GM21447 (cell line): Measurements from ENCODE around the gene BEAN1.

Experiments
- ATAC-seq: cut with Tn5 transposase; IDR thresholded peaks from one replicate; pipeline ENCODE4 v1.9.1; 2021; ENCODE audit not compliant: unreplicated experiment

Gene BEAN1

DNA sequence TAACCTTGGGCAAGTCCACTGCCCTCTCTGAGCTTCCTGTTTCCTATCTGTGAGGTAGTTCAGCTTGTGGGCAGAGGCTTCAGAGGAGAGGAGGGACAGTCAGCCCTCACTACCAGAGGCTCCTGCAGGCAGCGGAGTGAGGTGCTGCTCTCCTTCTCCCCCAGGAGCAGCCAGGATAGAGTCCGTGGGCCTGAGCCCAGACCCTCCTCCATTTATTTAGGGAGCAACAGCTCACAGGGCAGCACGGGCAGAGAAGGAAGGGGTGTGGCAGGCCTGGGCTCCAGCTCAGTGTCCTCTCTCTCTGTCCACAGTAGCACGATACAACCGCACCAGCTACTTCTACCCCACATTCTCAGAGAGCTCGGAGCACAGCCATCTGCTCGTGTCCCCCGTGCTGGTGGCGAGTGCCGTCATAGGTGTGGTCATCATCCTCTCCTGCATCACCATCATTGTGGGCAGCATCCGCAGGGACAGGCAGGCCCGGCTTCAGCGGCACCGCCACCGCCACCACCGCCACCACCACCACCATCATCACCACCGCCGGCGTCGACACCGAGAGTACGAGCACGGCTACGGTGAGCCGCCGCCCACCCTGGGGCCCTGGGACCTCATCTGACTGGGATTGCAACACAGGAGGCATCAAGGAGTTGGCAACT, 42.3 kb downstream of the BEAN1 start:
- no peak for ATAC-seq

DNA sequence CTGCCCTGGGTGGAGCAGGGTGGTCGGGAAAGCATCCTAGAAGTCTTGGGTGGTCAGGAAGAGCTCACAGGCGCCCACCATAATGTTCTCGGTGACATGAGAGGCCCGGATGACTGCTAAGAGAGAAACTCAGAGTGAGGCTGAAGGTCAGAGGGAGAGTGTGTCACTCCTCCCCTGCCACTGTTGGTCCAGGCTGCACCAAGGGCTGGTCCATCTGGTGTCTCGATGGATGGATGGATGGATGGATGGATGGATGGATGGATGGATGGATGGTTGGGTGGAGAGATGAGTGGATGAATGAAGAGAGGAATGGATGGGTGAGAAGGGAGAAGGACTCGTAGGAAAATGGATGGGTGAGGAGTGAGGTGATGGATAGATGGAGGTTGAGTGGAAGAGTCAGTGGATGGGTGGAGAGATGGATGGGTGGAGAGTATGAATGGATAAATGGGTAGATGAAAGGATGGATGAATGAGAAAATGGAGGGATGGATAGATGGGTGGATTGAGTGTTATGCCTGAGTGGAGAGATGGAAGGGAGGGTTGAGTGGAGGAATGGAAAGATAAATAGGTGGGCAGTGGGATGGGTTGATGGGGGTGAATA, 43.0 kb downstream of the BEAN1 start:
- no peak for ATAC-seq

DNA sequence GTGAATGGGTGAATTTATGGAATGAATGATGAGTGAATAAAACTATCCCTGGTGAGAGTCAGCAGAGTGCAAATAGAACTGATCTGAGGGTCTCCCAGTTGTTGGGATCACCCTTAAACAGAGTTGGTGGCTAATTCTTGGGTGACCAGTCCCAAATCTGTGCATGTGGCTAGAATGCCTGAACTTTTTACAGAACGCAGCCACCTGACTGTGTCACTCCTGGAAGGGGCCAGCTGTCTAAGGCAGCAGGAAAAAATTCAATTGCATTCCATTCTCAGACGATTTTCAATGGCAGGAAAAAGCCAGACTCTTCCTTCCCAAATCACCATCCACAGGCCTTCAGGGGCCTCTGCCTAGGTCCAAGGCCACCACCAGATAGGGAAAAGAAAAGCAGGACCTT, 43.5 kb downstream of the BEAN1 start:
- no peak for ATAC-seq

DNA sequence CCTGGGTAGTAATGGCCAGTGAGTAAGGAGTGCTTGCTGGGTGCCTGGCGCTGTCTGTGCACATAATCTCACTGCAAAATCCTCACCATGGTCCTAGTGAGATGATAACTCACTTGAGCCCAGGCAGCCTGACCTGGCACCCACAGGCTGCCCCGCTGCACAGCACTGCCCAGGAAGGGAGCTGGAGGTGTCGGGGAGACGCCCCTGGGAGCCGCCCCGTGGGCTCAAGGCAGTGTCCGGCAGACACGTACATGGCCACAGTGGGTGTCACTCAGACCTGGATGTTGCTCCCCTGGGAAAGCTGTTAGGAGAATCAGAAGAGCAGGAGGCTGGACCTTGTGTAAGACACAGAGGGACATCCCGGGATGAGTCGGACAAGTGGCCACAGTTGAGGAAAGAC, 44.2 kb downstream of the BEAN1 start:
- ATAC-seq, result no peak

DNA sequence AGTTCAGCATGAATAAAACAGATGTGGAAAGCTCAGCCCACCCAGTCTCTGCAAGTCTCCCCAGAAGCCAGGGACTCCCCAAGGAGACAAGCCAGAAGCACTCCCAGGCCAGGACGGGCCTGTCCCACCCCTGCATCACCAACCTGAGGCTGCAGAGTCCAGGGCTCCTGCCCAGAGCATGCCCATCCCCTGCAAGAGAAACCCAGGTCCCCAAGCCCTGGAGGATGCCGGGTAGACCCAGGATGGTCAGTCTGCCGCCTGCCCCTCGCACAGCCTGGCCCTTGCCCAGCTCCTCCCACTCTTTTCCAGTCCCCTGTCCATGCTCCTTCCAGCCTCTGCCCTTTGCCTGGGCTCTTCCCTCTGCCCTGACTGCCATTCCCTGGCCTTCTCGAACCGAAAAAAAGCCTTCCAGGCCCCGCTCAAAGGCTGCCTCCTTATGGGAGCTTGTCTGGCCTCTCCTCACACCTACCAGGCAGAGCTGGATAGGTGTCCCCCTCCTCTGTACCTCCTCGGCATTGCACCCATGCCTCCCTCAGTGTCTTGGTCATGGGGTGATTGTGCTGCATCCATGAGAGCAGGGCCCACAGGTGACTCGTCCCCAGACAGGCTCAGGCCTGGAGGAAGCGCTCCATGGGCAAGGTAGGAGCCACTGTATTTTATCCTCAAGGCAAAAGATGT, 44.8 kb downstream of the BEAN1 start:
- no peak for ATAC-seq

DNA sequence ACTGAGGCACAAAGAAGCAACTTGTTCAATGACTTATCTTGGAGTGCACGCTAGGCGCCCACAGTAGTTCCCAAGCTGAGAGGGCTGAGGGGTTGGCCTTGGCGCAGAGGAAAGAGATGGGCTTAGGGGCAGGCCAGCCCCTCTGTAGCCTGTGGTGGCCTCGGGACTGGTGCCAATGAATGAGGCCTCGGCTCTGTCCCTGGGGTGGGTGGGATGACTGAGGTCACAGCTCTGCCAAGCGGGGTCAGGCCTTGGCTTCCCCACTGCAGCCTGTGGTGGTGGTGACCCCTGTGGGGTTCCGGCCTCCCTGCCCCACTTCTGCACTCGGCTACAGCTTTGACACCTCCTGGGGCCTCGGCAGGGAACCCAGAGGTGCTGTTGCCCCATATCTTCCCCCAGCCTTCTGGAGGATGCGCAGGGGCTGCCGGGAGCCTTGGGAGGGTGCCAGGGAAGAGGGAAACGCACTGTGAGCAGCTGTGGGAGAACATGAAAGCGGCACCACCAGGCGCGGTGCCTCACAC, 46.0 kb downstream of the BEAN1 start:
- no peak for ATAC-seq

DNA sequence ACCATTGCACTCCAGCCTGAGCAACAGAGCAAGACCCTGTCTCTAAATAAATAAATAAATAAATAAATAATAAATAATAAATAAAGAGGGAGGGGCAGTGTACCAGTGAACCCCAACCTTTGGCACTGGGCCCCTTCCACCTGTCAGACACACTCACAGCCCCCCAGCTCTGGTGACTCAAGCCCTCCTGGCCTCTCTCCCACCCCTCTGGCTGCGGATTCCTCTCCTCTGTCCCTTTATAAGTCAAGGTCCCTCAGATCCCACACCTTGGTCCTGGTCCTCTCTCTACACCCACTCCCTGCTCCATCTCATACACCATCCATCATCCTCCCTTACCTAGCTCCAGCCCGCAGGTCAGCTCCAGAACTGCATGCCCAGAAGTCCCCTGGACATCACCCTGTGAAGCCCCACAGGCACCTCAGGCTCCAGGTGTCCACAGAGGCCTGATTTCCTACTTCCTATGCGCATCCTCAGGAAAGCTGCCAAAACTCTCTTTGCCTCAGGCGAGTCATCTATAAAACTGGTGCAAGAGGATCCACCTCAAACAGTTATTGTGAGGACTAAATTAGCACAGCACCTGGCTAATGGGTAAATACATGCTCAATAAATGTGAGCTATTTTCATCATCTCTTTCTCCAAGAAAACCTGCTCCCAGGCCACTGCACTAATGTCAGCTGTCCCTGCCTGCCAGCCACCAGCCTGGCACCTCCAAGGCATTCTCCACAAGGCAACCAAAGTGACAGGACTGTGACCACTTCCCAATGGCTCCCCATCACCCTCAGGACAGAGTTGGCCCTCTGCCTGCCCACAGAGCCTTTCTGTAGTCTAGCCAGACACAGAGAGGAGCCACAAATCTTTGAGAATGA, 46.8 kb downstream of the BEAN1 start:
- no peak for ATAC-seq

DNA sequence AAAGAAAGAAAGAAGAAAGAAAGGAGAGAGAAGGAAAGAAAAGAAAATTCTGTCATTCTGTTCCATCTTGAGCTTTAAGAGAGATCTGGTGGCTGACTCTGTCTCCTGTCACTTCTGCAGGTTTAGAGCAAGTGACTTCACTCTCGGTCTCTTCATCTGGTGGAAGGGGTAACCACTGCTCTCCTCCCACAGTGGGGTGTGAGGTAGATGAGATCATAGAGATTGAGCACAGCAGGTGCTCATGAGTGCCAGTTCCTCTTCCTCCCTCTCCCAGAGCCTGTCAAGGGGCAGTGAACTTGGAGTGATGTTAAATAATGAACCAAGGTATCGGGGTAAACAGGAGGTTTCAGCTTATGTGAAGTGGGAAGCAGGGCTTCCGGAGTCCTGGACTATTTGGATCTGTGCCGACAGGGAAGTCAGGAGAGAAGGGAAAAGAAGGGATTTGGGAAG, 47.7 kb downstream of the BEAN1 start:
- peak; percentile 61 for ATAC-seq

DNA sequence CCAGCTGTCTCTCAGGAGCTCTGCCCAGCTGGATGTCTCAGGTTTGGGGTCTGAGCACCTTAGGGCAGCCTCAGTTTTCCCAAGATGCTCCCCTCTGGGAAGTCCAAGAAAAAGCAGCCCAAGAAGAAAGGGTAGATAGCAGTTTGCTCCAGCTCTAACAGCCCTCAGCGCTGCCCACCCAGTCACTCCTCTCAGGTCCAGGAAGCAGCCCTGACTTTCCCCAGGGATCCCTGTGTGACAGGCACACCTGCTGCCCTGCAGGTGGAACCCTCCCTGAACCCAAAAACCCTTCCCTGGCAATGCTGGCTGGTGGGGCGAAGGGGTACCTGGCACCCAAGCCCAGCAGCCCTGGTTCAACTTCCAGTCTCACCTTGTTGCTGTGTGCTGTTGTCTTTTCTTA, 48.1 kb downstream of the BEAN1 start:
- no peak for ATAC-seq

DNA sequence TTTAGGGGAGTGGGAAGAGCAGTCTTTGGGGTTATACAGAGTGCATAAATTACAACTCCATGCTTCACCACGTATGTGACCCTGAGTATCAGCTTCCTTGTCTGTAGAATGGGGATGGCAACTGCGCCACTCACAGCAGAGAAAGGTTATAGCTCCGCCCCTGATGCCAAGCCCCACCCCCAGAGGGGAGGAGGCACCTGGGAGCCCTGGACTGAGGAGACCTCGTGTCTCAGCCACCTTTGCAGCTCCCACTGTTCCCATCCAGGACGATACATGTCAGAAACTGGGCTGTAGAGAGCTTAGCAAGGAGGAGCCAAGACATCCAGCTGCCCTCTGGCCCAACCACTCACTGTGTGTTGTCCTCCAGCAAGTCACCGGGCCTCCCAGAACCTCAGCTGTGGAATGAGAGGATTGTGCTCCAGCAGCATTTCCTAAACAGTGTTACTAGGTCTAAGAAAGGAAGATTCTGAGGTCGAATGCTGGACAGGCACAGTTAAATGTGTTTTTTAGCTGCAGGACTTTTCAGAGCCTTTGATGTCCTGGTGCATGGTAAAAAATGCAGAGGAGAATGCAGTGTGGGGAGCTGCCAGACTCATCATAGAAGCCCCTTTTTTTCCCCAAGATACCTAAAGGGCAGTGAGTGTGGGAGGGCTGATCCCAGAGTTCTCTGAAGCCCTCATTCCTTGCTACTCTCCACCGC, 49.4 kb downstream of the BEAN1 start:
- ATAC-seq, result no peak

DNA sequence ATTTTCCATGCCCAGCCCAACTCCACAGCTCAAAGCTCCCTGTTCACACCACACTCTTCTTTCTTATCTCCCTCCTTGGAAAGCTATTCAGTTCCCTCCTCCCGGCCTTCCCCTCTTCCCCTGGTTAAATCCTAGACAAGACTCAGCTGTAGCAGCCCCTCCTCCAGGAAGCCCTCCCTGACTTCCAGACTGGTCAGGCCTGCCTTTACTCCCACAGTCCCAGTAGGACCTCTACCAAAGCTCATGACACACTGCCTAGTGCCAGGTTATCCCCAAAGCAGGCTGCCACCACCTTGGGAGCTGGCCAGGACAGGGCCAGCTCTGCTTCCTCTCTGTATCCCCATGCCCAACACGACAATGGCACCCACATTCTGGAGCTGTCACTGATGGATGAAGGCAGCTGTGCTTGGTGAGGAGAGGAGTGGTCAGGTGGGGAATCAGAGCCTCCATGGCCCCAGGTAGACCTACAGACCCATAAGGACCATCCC, 50.0 kb downstream of the BEAN1 start:
- no peak for ATAC-seq

DNA sequence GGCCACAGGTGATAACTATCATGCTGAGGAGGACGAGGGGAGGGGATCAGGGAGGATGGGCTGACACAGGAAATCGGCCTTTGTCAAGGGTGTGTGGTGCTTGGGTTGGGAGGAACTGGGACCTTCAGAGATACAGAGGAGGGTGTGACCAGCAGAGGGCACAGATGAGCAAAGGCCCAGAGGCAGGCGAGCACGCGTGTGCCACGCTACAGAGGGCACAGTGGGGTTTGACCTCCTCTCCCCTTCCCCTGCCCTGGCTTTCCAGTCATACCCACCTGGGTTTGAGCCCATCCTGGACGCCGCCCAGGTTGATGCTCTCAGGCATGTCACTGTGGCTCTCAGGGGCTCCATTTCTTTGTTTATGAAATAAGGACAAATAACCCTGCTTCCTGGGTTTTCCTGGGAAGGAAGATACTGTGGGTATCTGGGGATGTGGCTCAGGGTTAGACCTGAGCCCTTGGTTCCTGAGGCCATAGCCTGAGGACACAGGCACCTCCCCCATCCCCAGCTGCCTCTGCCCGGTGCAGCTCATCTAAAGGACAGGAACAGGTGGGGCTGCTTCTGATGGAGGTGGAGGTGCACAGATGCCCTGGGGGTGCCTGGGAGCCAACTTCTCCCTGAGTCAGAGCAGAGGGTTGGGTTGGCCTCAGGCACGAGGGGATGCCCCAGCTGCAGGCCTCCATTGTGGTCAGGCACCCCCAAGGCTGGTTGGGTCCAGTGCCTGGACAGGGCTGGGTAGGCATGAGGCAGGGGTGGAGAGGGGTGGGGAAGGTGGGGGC, 51.8 kb downstream of the BEAN1 start:
- ATAC-seq, result peak; percentile 57

DNA sequence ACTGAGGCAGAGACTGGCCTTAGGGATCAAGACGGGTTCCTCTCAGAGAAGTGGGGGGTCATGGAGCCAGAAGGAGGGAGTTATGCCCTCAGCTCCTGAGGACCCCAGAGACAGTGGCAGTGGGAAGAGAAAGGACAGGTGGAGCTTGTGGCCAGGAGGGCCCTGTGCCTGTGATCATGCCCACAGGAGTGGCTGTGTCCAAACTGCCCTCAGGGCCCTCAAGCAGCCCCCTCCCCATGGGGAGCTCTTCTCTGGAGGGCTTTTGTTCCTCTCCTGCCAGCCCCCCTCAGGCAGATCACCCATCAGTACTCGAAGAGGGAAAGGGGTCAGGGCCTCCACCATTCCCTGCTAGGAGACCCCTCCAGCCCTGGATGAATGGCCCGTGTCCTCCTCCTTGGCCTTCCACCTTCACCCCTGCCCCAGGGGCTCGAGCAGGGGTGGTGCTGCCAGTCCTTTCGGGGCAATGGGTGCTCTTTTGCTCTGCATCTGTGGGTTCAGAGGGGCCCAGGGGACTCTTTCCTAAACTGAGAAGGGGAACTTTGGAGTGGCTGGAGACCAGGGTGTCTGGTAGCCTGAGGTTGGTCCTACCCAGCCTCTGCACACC, 52.7 kb downstream of the BEAN1 start:
- no peak for ATAC-seq

DNA sequence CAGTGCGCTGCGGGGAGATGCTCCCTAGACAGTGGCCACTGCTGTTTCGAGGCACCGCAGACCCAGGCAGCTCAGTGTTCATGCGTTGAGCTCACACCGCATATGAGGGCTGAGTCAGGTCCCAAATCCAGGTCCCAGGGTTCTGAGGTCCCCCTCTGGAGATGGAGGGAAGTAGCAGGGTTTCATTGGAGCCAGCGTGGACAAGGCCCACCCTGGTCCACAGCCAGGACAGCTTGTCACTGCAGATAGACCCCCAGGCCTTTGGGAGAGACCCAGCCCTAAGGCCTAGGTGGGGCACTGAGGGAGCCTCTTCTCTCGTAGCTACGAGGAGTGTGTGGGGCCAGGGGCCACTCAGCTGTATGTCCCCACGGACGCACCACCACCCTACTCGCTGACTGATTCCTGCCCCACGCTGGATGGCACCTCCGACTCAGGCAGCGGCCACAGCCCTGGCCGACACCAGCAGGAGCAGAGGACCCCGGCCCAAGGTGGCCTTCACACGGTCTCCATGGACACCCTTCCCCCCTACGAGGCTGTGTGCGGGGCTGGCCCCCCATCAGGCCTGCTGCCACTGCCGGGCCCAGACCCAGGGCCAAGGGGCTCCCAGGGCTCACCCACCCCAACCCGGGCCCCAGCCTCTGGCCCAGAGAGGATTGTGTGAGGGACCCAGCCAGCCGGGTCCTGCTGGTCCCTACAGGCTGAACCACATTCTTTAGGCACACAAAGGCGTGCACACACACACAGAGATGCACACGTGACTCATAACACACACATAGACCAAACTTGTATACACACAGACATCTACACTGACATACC, 53.4 kb downstream of the BEAN1 start:
- ATAC-seq, result no peak

DNA sequence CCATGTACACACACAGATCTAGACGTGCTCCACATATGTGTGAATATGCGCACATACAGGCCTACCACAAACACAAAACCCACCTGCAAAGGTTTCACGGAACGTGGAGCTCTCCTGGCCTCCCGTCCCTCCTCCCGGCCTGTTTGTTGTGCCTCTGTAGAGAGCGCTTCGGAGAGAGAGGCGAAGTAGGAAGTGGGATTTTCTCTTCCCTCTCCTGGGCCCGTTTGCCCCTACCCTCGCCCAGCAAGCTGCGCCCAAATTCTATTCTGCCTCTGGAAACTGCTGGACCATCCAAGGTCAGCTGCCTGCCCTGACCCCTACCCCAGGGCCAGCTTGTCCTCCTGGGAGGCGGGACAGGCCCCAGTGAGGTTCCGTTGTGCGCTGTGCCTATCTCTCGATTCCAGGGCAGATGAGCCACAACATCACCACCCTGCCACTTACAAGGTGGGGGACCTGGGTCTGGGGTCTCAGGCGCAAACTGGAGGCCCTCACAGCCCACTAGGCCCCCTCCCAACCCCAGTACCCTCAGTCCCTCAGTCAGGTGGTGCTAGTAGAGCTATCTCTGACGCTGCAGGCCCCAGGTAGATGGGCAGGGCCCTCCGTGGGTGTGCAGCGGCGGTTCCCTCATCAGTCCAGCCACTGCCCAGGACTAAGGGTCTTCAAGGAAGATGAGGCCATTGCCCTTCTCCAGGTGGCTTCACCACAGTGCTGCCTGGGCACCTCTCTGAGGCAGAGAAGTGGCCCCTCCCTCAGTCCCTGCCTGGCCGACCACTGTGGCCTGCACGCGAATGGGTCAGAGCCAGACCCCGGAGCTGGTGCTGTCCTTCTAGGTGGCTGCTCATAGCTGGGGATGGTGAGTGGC, 54.2 kb downstream of the BEAN1 start:
- ATAC-seq, result no peak

DNA sequence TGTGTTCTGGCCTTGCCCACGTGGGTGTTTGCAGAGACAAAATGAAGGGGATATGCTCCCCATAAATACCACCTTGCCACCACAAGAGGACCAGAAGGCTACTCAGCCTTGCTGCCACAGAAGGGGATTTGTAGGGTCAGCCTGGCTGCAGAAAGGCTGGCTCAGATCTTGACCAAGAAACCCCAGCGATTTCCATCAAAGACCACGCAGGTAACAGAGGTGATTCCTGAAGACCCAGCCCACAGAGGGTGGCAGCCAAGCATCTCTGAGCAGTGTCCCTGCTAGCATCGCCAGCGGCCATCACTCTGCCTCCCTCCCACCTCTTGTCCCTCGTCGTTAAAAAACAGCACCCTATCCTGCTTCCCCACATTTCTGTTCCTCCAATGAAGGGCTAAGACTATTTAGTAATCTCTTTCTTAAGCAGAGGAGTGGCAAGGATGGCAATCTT, 54.9 kb downstream of the BEAN1 start:
- no peak for ATAC-seq

DNA sequence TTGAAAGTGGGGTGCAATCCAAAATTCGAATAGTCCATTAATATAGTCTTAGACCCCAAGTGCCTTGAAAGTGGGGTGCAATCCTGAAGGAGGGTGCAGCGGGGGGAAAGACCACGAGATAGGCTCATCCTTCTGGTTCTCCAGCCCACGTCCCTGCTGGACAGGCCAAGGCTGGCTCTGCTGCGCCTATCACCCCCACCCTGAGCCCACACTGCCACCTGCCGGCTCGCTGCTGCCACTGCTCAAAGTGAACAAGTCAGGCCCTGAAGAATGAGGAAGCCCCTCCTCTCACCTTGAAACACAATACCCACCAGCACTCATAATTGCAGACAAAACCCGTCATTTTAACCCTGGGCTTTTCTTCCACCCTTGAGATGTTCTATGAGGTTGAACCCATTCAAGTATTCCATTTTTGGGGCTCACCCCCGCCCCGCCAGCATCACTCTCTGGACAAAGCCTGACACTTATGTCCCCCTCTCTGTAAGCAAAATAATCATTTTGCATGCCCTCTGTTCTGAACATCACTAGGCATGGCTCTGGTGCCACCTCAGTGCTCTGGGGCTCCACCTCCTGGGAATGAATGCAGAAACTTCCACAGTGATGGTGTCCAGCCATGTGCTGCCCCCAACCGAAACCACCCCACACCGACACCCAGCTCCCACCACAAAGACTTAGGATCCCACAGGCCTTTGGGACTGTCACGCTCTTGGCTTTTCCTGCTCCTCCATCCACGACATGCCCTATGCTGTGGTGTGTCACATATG, 56.8 kb downstream of the BEAN1 start:
- ATAC-seq, result peak; percentile 59
